Measurements from ENCODE around the gene CCT5.

- no peak for TF ChIP-seq CTCF (optimal IDR thresholded peaks at IDR 0.05 in 1 of 3, IDR thresholded peaks at IDR 0.05 in 1 of 3, conservative IDR thresholded peaks at IDR 0.05 in 1 of 3; ENCODE audit: extremely low read depth in 1 of 3, insufficient read depth in 2 of 3, low read length in 3 of 3)
- no peak for TF ChIP-seq EZH2 (IDR thresholded peaks at IDR 0.05; ENCODE audit: low read length)
Observed at GRCh38 chr5:10218658-10219057, 31.4 kb upstream of the CCT5 start.

All from keratinocyte (primary cell).